T follicular helper cell (primary cell): ENCODE measurements around the gene MACROD1.
A peak's percentile ranks its signal among the peaks of the same experiment; 100 is the strongest.

ENCODE experiments used
- DNase-seq: peaks from one replicate; pipeline ENCODE4 v3.0.0-alpha.2; 2020; ENCODE audit warnings: low read depth

MACROD1 gene

GRCh38 chr11:64152841-64153691 is 12.8 kb downstream of the MACROD1 start:
- DNase-seq, result peak; percentile 54

GRCh38 chr11:64151337-64151736 is 14.6 kb downstream of the MACROD1 start:
- no peak for DNase-seq

- no peak for DNase-seq
These were observed 15.3 kb downstream of the MACROD1 start for GRCh38 chr11:64150481-64151239.

- no peak for DNase-seq
These were observed 15.9 kb downstream of the MACROD1 start for GRCh38 chr11:64150051-64150450.

GRCh38 chr11:64148917-64149617 is 16.8 kb downstream of the MACROD1 start:
- DNase-seq, result no peak

GRCh38 chr11:64148226-64148916 is 17.5 kb downstream of the MACROD1 start:
- peak; percentile 53 for DNase-seq

GRCh38 chr11:64146036-64146955 is 19.6 kb downstream of the MACROD1 start:
- peak; percentile 44 for DNase-seq

GRCh38 chr11:64144587-64145472 is 21.1 kb downstream of the MACROD1 start:
- DNase-seq, result no peak

GRCh38 chr11:64141081-64141783 is 24.7 kb downstream of the MACROD1 start:
- no peak for DNase-seq

GRCh38 chr11:64140082-64140481 is 25.8 kb downstream of the MACROD1 start:
- DNase-seq, result no peak

GRCh38 chr11:64139049-64139448 is 26.9 kb downstream of the MACROD1 start:
- DNase-seq, result no peak

- no peak for DNase-seq
These were observed 27.5 kb downstream of the MACROD1 start for GRCh38 chr11:64138398-64138797.

- no peak for DNase-seq
These were observed 29.0 kb downstream of the MACROD1 start for GRCh38 chr11:64136765-64137441.

GRCh38 chr11:64135711-64136110 is 30.2 kb downstream of the MACROD1 start:
- DNase-seq, result no peak

GRCh38 chr11:64134963-64135362 is 30.9 kb downstream of the MACROD1 start:
- DNase-seq, result no peak

GRCh38 chr11:64132982-64133705 is 32.8 kb downstream of the MACROD1 start:
- DNase-seq, result no peak

- DNase-seq, result no peak
These were observed 33.6 kb downstream of the MACROD1 start for GRCh38 chr11:64132191-64132771.
